ENCODE results near the gene ALPK3. TPM values are rescaled to one million over a fixed set of nuclear protein-coding genes. Genes with fewer than 3 reads are reported as not detected.
A peak's percentile ranks its signal among the peaks of the same experiment; 100 is the strongest.

Gene ALPK3
- total RNA-seq, 1 donor from 2014 or later = 94.2 TPM

DNA sequence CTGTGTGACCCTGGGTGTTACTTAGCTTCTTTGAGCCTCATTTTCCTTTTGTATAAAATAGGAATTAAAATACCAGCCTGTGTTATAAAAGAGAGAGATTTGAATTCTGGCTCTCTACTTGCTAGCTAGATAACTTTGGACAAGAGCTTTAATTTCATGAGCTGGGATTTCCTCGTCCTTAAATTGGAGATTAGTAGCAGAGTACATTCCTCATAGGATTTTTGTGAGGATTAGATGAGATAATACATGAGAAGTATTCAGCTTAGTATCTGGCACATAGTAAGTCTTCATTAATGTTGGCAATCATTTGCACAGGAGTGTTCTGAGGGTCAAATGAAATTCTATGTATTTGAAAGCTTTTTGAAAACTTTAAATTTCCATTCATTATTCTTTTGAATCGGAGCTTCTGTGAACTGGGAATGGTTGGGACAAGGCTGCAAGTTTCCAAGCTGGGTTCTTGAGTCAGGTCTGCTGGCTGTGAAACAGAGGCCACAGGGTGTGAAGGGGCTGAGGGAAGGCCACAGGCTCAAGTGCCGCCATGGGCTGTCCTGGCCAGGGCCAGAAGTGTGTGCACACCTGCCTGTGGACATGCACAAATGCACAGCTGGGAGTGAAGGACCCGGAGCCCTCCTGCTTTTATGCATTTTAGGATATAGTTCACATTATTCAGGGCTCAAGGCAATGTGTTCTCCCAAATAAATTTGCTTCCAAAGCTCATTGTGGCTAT lies 17.2 kb downstream of the ALPK3 start:
- no peak overlapping the region for H3K27ac Mint-ChIP-seq (ENCODE audit: unreplicated experiment)
- H3K36me3 Mint-ChIP-seq (ENCODE audit: low read depth, unreplicated experiment) = peaks cover 33% of the 10 kb centered on the region
- H3K9me3 Mint-ChIP-seq (ENCODE audit: unreplicated experiment) = no peaks in the 10 kb centered on the region
- no peak overlapping the region for H3K4me3 Mint-ChIP-seq (ENCODE audit: unreplicated experiment)
- peaks cover 39% of the 10 kb centered on the region for H3K4me1 Mint-ChIP-seq (ENCODE audit: unreplicated experiment)
- TF ChIP-seq CTCF (IDR thresholded peaks at IDR 0.05; ENCODE audit: unreplicated experiment) = no peak
- H3K27me3 Mint-ChIP-seq (ENCODE audit: unreplicated experiment) = peaks cover 5% of the 10 kb centered on the region
- DNase-seq (ENCODE audit: low spot score) = no peak

- peaks cover 36% of the 10 kb centered on the region for H3K4me1 Mint-ChIP-seq (ENCODE audit: unreplicated experiment)
- H3K36me3 Mint-ChIP-seq (ENCODE audit: low read depth, unreplicated experiment) = peaks cover 33% of the 10 kb centered on the region
- H3K9me3 Mint-ChIP-seq (ENCODE audit: unreplicated experiment) = no peaks in the 10 kb centered on the region
- no peak for DNase-seq (ENCODE audit: low spot score)
- no peak overlapping the region for H3K4me3 Mint-ChIP-seq (ENCODE audit: unreplicated experiment)
- H3K27ac Mint-ChIP-seq (ENCODE audit: unreplicated experiment) = no peak overlapping the region
- TF ChIP-seq CTCF (IDR thresholded peaks at IDR 0.05; ENCODE audit: unreplicated experiment) = no peak
- peaks cover 7% of the 10 kb centered on the region for H3K27me3 Mint-ChIP-seq (ENCODE audit: unreplicated experiment)
Measured at GRCh38 chr15:84834969-84835368, 17.8 kb downstream of the ALPK3 start.

DNA sequence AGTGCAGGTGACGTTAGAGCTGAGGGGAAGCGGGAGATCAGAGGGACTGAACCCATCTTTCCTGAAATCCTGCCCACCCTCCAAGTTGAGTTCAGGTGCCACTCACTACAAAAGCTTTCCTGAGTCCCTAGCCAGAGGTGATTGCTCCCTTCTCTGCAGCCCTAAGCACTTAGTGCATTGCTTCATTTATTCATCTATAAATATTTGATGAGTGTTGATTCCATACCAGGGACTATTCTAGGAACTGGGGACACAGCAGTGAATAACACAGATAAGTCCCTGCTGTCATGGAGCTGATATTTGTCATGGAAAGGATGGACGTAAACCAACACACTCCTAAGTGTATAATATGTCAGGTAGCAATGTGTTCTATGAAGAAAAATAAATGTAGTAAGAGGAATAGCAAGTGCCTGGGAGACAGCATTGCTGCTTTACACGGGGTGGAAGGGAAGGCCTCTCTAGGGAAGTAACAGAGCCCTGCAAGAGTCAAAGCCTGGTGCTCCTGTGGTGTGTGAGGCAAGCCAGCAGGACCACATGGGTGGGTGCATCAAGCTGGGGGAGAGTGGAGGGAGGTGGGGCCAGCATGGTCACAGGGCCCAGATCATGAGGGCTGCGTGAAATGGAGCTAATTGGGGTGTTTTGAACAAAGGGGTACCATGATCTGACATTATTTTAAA lies 18.6 kb downstream of the ALPK3 start:
- TF ChIP-seq CTCF (IDR thresholded peaks at IDR 0.05; ENCODE audit: unreplicated experiment) = no peak
- H3K27me3 Mint-ChIP-seq (ENCODE audit: unreplicated experiment) = peaks cover 7% of the 10 kb centered on the region
- DNase-seq (ENCODE audit: low spot score) = no peak

DNA sequence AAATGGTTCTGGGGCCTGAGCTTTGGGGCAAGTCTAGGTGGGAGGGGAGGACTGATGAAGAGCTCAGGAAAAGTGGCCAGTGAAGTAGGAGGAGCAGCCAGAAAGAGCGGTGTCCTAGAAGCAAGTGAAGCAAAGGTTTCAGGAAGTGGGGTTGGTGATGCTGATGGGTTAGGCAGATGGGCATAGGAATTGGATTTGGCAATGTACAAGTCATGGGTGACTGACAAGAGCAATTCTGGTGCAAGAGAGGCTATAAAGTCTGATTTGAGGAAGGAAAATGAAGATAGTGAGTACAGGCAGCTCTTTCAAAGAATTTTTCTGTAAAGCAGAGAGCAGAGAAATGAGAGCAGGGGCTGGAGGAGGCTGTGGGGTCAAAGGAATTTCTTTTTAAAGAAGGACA lies 19.7 kb downstream of the ALPK3 start:
- TF ChIP-seq CTCF (IDR thresholded peaks at IDR 0.05; ENCODE audit: unreplicated experiment) = no peak
- Mint-ChIP-seq H3K27ac (ENCODE audit: unreplicated experiment) (no peak overlapping the region), H3K36me3 (ENCODE audit: low read depth, unreplicated experiment) (peaks cover 43% of the 10 kb centered on the region), H3K9me3 (ENCODE audit: unreplicated experiment) (no peaks in the 10 kb centered on the region), H3K4me1 (ENCODE audit: unreplicated experiment) (peaks cover 33% of the 10 kb centered on the region), H3K4me3 (ENCODE audit: unreplicated experiment) (no peak overlapping the region), H3K27me3 (ENCODE audit: unreplicated experiment) (peaks cover 7% of the 10 kb centered on the region)
- no peak for DNase-seq (ENCODE audit: low spot score)

More for the DNA sequence above, 18.6 kb downstream of the ALPK3 start:
- Mint-ChIP-seq H3K36me3 (ENCODE audit: low read depth, unreplicated experiment) (peaks cover 33% of the 10 kb centered on the region), H3K27ac (ENCODE audit: unreplicated experiment) (peak overlapping the region; percentile 15), H3K4me3 (ENCODE audit: unreplicated experiment) (no peak overlapping the region), H3K4me1 (ENCODE audit: unreplicated experiment) (peaks cover 31% of the 10 kb centered on the region), H3K9me3 (ENCODE audit: unreplicated experiment) (no peaks in the 10 kb centered on the region)

GRCh38 chr15:84839714-84840113 lies 22.6 kb downstream of the ALPK3 start:
- H3K4me3 Mint-ChIP-seq (ENCODE audit: unreplicated experiment) = no peak overlapping the region
- no peaks in the 10 kb centered on the region for H3K9me3 Mint-ChIP-seq (ENCODE audit: unreplicated experiment)
- H3K27me3 Mint-ChIP-seq (ENCODE audit: unreplicated experiment) = peaks cover 7% of the 10 kb centered on the region
- DNase-seq (ENCODE audit: low spot score) = no peak
- H3K4me1 Mint-ChIP-seq (ENCODE audit: unreplicated experiment) = peaks cover 17% of the 10 kb centered on the region
- TF ChIP-seq CTCF (IDR thresholded peaks at IDR 0.05; ENCODE audit: unreplicated experiment) = no peak
- H3K36me3 Mint-ChIP-seq (ENCODE audit: low read depth, unreplicated experiment) = peaks cover 31% of the 10 kb centered on the region
- no peak overlapping the region for H3K27ac Mint-ChIP-seq (ENCODE audit: unreplicated experiment)

Data from endothelial cell (in vitro differentiated cells).